ENCODE measurements around the gene UTY.

The UTY gene

DNA sequence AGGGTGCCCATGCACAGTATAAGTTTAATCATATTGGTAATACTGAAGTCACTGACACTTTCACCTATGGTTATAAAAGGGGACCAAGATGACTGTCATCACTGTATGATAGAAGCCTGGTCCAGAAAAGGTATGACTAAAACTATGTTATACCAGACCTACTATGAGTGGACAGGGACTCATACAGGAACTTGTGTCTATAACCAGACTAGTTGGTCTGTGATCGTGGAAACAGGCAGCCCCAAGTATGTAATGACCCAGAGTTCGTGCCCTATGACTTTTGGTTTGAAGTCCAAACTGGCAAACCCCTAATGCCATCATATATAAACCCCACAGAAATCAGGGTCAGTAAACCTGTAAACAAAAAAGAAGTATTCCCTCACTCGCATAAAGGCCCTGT, 134.3 kb downstream of the UTY start (continued):
- TF ChIP-seq, protein P1, sequence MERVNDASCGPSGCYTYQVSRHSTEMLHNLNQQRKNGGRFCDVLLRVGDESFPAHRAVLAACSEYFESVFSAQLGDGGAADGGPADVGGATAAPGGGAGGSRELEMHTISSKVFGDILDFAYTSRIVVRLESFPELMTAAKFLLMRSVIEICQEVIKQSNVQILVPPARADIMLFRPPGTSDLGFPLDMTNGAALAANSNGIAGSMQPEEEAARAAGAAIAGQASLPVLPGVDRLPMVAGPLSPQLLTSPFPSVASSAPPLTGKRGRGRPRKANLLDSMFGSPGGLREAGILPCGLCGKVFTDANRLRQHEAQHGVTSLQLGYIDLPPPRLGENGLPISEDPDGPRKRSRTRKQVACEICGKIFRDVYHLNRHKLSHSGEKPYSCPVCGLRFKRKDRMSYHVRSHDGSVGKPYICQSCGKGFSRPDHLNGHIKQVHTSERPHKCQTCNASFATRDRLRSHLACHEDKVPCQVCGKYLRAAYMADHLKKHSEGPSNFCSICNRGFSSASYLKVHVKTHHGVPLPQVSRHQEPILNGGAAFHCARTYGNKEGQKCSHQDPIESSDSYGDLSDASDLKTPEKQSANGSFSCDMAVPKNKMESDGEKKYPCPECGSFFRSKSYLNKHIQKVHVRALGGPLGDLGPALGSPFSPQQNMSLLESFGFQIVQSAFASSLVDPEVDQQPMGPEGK (CRISPR knock-in tag; IDR thresholded peaks at IDR 0.05; ENCODE audit: borderline replicate concordance) = no peak
- no peak for TF ChIP-seq ZNF565 (CRISPR knock-in tag; conservative IDR thresholded peaks at IDR 0.05; ENCODE audit: low read depth)
- TF ChIP-seq ZNF70 (CRISPR knock-in tag; IDR thresholded peaks at IDR 0.05) = no peak
- TF ChIP-seq, protein P2, sequence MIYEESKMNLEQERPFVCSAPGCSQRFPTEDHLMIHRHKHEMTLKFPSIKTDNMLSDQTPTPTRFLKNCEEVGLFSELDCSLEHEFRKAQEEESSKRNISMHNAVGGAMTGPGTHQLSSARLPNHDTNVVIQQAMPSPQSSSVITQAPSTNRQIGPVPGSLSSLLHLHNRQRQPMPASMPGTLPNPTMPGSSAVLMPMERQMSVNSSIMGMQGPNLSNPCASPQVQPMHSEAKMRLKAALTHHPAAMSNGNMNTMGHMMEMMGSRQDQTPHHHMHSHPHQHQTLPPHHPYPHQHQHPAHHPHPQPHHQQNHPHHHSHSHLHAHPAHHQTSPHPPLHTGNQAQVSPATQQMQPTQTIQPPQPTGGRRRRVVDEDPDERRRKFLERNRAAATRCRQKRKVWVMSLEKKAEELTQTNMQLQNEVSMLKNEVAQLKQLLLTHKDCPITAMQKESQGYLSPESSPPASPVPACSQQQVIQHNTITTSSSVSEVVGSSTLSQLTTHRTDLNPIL (CRISPR knock-in tag; IDR thresholded peaks at IDR 0.05; ENCODE audit: low read depth) = no peak

DNA sequence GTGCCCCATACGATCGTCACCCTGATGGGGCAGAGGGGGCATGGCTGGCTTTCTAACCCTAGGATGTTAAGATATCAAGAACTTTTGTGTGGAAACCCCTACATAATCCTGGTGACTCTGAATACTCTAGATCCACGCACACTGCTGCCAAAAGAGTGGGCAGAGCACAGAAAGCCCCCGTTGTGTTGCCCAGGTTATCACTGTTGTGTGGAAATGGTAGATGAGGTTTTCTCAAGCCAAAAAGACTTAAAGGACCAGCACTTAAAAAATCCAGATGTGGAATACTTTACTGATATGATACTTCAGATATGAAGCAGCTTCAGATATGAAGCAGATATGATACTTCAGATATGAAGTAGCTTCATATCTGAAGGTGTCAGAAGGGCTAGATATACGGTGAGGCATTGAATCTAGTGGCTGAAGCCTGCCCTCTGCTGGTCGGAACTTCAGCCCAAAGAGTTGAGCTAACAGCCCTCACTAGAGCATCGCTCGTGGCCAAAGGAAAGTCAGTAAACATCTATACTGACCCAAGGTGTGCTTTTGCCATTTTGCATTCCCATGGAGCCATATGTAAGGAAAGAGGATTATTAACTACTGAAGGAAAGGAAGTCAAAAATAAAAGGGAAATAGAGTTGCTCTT, 136.4 kb downstream of the UTY start:
- TF ChIP-seq, protein P3, sequence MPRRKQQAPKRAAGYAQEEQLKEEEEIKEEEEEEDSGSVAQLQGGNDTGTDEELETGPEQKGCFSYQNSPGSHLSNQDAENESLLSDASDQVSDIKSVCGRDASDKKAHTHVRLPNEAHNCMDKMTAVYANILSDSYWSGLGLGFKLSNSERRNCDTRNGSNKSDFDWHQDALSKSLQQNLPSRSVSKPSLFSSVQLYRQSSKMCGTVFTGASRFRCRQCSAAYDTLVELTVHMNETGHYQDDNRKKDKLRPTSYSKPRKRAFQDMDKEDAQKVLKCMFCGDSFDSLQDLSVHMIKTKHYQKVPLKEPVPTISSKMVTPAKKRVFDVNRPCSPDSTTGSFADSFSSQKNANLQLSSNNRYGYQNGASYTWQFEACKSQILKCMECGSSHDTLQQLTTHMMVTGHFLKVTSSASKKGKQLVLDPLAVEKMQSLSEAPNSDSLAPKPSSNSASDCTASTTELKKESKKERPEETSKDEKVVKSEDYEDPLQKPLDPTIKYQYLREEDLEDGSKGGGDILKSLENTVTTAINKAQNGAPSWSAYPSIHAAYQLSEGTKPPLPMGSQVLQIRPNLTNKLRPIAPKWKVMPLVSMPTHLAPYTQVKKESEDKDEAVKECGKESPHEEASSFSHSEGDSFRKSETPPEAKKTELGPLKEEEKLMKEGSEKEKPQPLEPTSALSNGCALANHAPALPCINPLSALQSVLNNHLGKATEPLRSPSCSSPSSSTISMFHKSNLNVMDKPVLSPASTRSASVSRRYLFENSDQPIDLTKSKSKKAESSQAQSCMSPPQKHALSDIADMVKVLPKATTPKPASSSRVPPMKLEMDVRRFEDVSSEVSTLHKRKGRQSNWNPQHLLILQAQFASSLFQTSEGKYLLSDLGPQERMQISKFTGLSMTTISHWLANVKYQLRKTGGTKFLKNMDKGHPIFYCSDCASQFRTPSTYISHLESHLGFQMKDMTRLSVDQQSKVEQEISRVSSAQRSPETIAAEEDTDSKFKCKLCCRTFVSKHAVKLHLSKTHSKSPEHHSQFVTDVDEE (CRISPR knock-in tag; IDR thresholded peaks at IDR 0.05) = no peak
- TF ChIP-seq ZFP3 (CRISPR knock-in tag; IDR thresholded peaks at IDR 0.05) = no peak
- TF ChIP-seq, protein P1 (CRISPR knock-in tag; IDR thresholded peaks at IDR 0.05; ENCODE audit: borderline replicate concordance) = no peak
- TF ChIP-seq, protein P2 (CRISPR knock-in tag; IDR thresholded peaks at IDR 0.05; ENCODE audit: low read depth) = no peak
- ATAC-seq = no peak

DNA sequence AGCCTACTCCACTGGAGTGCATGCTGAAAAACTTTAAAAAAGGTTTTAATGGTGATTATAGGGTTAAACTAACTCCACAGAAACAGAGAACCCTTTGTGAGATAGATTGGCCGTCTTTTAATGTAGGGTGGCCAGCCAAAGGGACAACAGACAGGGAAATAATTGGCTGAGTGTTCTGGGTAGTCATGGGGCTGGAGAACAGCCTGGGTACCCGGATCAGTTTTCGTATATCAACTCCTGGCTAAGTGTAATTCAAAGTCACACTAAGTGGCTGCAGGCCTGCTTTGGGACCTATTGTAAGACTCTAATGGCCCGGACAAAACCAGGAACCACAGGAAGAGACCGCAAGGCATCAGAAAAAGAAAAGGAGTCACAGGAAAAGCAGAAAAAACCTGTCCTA, 139.9 kb downstream of the UTY start:
- no peak for ATAC-seq

More for the DNA sequence above, 139.9 kb downstream of the UTY start:
- TF ChIP-seq RARB (CRISPR knock-in tag; IDR thresholded peaks at IDR 0.05) = no peak
- TF ChIP-seq TCF4 (CRISPR knock-in tag; IDR thresholded peaks at IDR 0.05; ENCODE audit: borderline replicate concordance) = no peak
- no peak for TF ChIP-seq ZNF70 (CRISPR knock-in tag; IDR thresholded peaks at IDR 0.05)
- TF ChIP-seq OSR1 (CRISPR knock-in tag; IDR thresholded peaks at IDR 0.05) = no peak
- no peak for TF ChIP-seq ZNF8 (CRISPR knock-in tag; IDR thresholded peaks at IDR 0.05)
- TF ChIP-seq ZFP3 (CRISPR knock-in tag; IDR thresholded peaks at IDR 0.05) = no peak
- TF ChIP-seq ZC3H10 (CRISPR knock-in tag; IDR thresholded peaks at IDR 0.05) = no peak
- TF ChIP-seq, protein P2 (CRISPR knock-in tag; IDR thresholded peaks at IDR 0.05; ENCODE audit: low read depth) = no peak
- TF ChIP-seq, protein P3 (CRISPR knock-in tag; IDR thresholded peaks at IDR 0.05) = no peak
- no peak for TF ChIP-seq TOX (CRISPR knock-in tag; IDR thresholded peaks at IDR 0.05; ENCODE audit: borderline replicate concordance)
- TF ChIP-seq CSDC2 (CRISPR knock-in tag; IDR thresholded peaks at IDR 0.05) = no peak
- no peak for TF ChIP-seq SNAI2 (CRISPR knock-in tag; IDR thresholded peaks at IDR 0.05)
- no peak for TF ChIP-seq ZFP30 (CRISPR knock-in tag; IDR thresholded peaks at IDR 0.05)
- TF ChIP-seq ESRRG (CRISPR knock-in tag; IDR thresholded peaks at IDR 0.05) = no peak
- TF ChIP-seq ARNTL (CRISPR knock-in tag; IDR thresholded peaks at IDR 0.05; ENCODE audit: borderline replicate concordance, low read depth) = no peak
- no peak for TF ChIP-seq ISL1 (CRISPR knock-in tag; IDR thresholded peaks at IDR 0.05)

Data from SK-N-SH treated with all-trans-retinoic acid at 6 μM for 48 hours (cell line).